HG03432 (cell line): ENCODE data around the gene FRA10AC1.

Experiments used
- ATAC-seq: cut with Tn5 transposase; IDR thresholded peaks from one replicate; pipeline ENCODE4 v1.9.1; 2021; ENCODE audit warnings: mild to moderate bottlenecking, moderate library complexity; ENCODE audit not compliant: unreplicated experiment

The FRA10AC1 gene

GRCh38 chr10:93630625-93631557 lies 71.5 kb downstream of the FRA10AC1 start:
- ATAC-seq: no peak

- ATAC-seq: no peak
Measured at GRCh38 chr10:93629647-93630305, 72.6 kb downstream of the FRA10AC1 start.

- ATAC-seq: no peak
Measured at GRCh38 chr10:93628858-93629257, 73.5 kb downstream of the FRA10AC1 start.

- ATAC-seq: no peak
Measured at GRCh38 chr10:93622942-93623341, 79.5 kb downstream of the FRA10AC1 start.

- no peak for ATAC-seq
Measured at GRCh38 chr10:93620925-93621324, 81.5 kb downstream of the FRA10AC1 start.
